H1 (cell line): ENCODE results near the gene COX18. TPM values are rescaled to one million over a fixed set of nuclear protein-coding genes. Genes with fewer than 3 reads are reported as not detected.

Source experiments
- CBX5 ChIP-seq: fragments of 300-800, 300-1000 bp; sonication (generic); IDR thresholded peaks from 2 replicates; pipeline ENCODE4 v1.7.1; 2016; ENCODE audit warnings: antibody characterized with exemption, low read length, low read depth
- polyA plus RNA-seq, 7 experiments: library from polyadenylated mRNA; depleted of rRNA in 3 of 7; stranded (reverse) in 5 of 7; unstranded in 2 of 7; fragments of >200 nt in 5 of 7; fragments of 200-250 nt in 2 of 7; gene quantifications; 1 replicate in 5 of 7; 2 replicates in 1 of 7; 4 replicates in 1 of 7; pipeline versions ENCODE4 v1.2.1 to v1.2.3, GENCODE V29; 2011 to 2013; ENCODE audit warnings: missing spikeins in 2 of 7, mixed read lengths in 2 of 7
- total RNA-seq: library from RNA; stranded (reverse); fragmentation: NEBNext Ultra II Directional; extraction: Animal tissue kit (Norgen Biotek cat#: 25700); gene quantifications from 2 replicates; pipeline ENCODE4 v1.2.1, GENCODE V29; 2021

Gene COX18
- total and polyA plus RNA-seq, 2 of the 8 experiments (the other 6 are each of a cell fraction or from before 2014, with no cell fraction given), result 23.0 to 23.7 TPM

- no peak for TF ChIP-seq CBX5
These were observed 23.4 kb upstream of the COX18 start (continued) for GRCh38 chr4:73092868-73093267.
